GM19043 (cell line): ENCODE data around the gene IFT22.
"Not testable (repeated sequence)": the region's sequence is repeated elsewhere in the genome, so short reads cannot be mapped to it uniquely, and the experiment has no call there.

ENCODE experiments used
- ATAC-seq: cut with Tn5 transposase; IDR thresholded peaks from one replicate; pipeline ENCODE4 v1.9.1; 2021; ENCODE audit warnings: low read depth; ENCODE audit not compliant: unreplicated experiment

The IFT22 gene

DNA sequence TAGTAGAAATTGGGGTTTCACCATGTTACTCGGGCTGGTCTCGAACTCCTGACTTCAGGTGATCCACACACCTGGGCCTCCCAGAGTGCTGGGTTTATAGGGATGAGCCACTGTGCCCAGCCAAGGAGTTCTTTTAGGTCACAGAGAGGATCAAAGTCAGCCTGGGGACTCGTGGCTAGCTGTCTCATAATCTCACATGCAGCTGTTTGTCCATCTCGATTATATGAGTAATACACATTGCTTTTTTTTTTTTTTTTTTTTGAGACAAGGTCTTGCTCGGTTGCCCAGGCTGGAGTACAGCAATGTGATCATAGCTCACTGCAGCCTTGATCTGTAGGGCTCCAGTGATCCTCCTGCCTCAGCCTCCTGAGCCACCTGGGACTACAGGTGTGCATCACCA, 2.2 kb downstream of the IFT22 start:
- ATAC-seq = no peak

DNA sequence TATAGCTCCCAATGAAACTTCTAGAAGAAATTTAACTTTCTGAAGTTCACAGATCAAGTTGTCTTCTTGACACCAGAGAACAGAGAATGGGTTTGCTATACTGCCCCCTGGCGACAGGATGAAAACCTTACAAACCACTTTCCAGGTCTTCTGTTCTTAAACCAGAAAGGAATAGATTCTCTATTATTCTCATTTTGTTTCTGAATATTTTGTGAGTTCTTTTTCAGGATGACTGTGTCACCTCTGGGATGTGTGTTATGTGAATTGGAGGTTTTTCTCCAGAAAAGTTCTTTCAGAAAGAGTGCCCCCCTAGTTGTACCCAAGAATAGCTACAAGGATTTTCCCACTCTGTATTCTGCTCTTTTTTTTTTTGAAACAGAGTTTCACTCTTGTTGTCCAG, 6.3 kb downstream of the IFT22 start:
- no peak for ATAC-seq

DNA sequence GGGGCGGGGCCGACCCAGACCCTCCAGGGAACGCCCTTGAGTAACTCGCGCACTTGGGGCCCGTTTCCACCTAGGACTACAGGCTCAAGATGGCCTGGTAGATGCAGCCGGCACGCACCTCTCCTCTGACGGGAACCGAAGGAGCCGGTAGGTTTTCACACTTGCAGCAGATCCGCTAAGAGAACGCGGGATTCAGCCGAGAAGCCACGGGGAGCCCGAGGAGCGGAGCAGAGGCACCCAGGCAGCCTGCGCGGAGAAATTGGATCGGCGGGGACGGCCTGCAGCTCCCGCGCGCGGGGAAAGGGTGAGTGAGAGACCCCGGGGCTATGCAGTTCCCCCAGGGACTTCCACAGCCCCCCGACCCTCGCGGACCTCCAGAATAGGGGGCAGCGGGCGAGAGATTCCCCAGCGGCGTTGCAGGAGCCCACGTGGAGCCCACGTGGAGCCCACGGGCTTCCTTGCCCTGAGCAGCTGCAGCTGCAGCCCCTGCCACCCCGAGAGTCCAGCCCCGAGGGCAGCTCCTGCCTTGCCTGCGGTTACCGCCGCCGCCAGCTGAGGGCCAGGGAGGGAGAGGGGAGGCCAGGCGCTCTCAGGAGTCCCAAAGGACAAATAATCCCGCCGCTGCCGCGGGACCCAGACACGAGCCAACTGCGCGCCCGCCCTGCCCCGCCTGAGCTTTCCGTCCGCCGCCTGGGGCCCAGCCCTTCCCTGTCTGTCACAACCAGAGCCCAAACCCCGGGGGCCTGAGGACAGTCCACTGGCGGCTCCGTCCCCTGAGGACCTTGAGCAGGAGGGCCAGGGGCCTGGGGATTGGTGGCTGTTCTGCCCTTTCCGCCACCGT, 13.1 kb downstream of the IFT22 start:
- no peak for ATAC-seq

DNA sequence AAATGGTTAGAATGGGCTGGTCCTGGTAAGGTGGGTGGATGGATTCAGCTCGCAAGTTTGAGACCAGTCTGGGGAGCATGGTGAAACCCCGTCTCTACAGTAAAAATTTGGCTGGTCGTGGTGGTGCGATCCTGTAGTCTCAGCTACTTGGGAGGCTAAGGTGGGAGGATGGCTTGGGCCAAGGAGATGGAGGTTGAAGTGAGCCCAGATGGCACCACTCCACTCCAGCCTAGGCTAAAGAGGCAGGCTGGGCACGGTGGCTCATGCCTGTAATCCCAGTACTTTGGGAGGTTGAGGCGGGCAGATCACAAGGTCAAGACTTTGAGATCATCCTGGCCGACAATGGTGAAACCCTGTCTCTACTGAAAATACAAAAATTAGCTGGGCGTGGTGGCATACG, 15.3 kb downstream of the IFT22 start:
- ATAC-seq = no peak

DNA sequence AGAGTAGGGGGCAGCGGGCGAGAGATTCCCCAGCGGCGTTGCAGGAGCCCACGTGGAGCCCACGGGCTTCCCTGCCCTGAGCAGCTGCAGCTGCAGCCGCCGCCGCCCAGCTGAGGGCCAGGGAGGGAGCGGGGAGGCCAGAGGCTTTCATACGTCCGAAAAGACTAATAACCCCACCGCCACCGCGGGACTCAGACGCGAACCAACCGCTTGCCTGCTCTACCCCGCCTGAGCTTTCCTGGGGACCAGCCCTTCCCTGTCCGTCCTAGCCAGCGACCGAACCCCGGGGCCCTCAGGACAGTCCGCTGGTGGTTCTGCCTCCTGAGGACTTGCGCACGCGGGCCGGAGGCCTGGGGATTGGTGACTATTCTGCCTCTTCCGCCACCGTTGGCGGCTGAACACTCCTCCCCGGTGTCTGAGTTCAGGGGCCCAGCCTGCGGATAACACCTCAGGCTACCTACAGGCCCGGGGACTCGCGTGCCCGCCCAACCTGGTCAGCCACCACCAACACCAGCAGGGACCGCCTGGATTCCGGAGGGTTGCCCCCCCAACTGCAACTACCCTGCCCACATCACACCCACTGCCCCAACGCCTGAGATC, 18.4 kb downstream of the IFT22 start:
- no peak for ATAC-seq

DNA sequence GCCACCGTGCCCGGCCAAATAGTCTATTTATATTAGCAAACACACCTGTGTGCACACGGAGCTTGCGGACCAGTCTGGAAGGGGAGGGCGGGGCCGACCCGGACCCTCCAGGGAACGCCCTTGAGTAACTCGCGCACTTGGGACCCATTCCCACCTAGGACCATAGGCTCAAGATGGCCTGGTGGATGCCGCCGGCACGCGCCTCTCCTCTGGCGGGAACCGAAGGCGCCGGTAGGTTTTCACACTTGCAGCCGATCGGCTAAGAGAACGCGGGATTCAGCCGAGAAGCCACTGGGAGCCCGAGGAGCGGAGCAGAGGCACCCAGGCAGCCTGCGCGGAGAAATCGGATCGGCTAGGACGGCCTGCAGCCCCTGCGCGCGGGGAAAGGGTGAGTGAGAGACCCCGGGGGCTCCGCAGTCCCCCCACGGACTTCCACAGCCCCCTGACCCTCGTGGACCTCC, 18.9 kb downstream of the IFT22 start:
- ATAC-seq = no peak

DNA sequence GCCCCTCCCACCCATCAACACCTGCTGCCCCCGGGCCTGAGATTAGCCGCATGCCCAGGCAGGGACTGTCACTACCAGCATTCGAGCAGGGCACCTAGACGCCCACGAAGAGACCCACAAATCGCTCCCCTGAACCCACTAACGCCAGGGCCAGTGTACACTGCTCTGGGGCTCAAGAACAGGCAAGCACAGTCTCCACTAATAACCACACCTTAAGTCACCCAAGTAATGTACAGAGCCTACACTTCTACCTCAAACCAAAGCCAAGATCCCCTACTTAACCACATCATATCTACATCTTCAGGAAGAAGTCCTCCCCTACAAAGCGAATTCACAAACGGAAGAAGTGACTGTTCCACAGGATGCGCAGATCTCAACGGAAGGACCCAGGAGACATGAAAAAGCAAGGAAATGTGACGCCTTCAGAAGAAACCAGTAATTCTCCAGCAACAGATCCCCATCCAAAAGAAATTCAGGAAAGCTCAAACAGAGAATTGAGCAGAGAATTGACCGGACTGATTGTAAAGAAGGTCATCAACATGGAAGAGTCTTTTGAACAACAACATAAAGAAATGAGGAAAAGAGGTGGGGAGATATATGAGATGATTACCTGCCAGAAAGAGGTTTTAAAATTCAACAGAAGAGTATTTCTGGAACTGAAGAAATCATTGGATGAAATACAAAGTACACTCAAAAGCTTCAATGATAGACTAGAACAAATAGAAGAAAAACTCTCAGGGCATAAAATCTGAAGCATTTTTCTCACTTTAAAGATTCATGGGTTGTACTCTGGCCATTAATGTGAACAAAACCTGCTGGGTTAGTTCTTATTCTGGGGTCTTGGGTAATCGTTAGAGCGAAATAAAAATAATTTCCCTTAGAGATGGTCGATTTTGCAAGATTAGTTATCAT, 20.9 kb downstream of the IFT22 start:
- no peak for ATAC-seq

DNA sequence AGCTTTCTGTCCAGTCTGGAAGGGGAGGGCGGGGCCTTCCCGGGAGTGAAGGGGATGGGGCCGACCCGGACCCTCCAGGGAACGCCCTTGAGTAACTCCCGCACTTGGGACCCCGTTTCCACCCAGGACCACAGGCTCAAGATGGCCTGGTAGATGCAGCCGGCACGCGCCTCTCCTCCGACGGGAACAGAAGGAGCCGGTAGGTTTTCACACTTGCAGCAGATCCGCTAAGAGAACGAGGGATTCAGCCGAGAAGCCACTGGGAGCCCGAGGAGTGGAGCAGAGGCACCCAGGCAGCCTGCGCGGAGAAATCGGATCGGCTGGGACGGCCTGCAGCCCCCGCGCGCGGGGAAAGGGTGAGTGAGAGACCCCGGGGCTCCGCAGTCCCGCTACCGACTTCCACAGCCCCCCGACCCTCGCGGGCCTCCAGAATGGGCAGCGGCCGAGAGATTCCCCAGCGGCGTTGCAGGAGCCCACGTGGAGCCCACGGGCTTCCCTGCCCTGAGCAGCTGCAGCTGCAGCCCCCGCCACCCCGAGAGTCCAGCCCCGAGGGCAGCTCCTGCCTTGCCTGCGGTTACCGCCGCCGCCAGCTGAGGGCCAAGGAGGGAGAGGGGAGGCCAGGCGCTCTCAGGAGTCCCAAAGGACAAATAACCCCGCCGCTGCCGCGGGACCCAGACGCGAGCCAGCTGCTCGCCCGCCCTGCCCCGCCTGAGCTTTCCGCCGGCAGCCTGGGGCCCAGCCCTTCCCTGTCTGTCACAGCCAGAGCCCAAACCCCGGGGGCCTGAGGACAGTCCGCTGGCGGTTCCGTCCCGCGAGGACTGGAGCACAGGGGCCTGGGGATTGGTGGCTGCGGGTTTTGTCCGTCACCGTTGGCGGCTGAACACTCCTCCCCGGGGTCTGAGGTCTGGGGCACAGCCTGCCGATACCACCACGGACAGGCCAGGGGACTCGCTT, 21.8 kb downstream of the IFT22 start:
- no peak for ATAC-seq

DNA sequence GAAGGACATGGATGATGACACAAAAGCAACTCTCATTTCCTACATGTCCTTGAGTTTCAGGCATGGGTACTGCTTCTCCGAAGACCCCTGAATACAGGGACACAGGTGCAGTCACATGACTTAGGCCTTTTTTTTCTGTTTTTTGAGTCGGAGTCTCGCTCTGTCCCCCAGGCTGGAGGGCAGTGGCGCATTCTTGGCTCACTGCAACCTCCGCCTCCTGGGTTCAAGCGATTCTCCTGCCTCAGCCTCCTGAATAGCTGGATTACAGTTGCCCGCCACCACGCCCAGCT, 26.8 kb downstream of the IFT22 start:
- no peak for ATAC-seq

DNA sequence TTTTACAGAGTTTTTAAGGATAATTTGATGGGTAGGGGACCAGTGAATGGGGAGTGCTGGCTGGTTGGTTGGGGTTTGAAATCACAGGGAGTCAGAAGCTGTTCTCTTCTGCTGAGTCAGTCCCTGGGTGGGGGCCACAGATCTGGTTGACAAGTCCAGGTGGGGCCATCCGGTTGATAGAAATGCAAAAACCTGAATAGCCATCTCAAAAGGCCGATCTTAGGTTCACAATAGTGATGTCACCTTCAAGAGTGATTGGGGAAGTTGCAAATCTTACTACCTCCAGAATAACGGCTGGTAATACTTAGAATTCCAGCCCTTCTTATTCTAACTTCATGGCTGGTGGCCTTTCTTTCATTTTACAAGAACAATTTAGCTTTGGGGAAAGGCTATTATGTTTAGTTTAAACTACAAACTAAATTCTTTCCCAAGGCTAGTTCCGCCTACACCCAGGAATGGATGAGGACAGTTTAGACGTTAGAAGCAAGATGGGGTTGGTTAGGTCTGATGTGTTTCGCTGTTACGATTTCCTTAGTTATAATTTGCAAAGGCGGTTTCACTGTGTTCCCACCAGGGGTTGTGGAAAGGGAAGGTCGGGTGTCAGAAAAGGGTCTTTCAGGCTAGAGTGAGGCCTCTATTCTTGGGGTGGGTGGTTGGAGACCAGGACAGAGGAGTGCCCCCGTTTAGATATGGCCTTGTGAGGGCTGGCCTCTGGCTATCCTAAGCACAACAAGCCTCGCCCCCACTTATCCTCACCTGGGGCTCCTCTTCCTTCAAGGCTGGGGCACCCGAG, 27.4 kb downstream of the IFT22 start:
- ATAC-seq = no peak

DNA sequence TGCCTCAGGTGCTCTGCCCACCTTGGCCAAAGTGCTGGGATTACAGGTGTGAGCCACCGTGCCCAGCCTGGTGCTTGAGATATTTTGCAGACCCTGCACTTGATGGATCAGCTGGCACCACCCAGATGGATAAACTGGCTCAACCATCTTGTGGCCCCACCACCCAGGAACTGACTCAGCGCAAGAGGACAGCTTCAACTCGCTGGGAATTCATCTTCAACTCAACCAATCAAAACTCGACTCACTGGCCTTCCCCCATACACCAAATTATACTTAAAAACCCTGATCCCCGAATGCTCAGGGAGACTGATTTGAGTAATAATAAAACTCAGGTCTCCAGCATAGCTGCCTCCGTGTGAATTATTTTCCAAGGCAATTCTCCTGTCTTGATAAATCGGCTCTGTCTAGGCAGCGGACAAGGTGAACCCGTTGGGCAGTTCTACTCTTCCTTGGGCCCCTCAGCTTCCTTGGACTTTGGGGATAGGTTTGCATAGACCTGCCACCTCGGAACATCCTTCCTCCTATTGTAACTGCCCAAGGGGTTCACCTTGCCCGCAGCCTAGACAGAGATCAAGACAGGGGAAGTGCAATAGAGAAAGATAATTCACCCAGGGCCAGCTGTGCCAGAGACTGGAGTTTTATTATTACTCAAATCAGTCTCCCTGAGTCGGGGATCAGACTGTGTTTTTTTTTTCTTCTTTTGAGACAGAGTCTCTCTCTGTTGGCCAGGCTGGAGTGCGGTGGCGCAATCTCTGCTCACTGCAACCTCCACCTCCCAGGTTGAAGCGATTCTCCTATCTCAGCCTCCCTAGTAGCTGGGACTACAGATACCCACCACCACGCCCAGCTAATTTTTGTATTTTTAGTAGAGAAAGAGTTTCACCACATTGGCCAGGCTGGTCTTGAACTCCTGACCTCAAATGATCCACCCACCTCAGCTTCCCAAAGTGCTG, 28.3 kb downstream of the IFT22 start:
- not testable (repeated sequence) for ATAC-seq

DNA sequence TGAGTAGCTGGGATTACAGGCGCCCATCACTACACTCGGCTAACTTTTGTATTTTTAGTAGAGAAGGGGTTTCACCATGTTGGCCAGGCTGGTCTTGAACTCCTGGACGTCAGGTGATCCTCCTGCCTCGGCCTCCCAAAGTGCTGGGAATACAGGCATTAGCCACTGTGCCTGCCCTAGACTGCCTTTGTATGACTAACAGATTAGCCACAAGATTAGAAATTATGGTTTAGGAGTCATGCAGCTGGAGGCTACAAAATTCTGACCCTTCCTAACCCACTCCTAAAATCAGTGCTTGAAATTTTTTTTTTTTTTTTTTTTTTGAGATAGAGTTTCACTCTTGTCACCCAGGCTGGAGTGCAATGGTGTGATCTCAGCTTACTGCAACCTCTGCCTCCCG, 29.0 kb downstream of the IFT22 start:
- not testable (repeated sequence) for ATAC-seq

DNA sequence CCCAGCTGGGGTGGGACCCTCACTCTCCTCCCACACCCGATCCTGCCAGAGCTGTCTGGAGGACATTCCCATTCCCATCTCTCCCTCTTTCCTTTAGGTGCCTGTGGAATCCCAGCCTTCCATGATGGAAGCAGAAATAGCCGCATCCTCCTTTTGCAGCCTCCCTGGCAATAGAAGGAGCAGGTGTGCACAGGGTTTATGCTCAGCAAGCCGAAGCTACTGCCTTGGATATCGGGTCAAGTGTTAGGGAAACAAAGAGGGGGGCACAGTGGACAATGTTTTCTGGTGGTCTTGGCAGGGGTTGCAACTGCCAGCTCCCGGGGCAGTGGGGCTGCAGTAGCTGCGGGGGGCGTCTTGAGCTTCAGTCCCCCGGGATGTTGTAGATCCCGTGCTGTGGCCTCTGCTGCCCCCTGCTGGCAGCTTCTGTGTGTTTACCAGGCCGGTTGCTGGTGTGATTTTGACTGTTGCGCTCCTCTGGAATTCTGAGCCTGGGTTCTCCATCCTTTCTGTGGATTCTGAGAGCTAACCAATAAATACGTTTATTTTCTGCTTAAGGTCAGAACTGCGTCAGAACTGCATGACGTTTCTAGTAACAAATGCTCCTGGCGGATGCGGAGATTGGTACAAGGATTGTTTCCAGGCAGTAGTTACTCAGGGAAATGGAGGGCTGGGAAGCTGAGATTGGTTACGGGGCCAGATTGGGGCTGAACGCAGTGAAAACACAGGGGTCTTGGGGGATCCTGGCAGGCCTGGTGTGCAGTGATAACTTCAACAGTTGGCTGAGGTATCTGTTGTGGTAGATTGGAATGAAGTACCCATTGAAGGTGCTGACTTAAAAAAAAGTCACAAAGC, 31.2 kb downstream of the IFT22 start:
- not testable (repeated sequence) for ATAC-seq

DNA sequence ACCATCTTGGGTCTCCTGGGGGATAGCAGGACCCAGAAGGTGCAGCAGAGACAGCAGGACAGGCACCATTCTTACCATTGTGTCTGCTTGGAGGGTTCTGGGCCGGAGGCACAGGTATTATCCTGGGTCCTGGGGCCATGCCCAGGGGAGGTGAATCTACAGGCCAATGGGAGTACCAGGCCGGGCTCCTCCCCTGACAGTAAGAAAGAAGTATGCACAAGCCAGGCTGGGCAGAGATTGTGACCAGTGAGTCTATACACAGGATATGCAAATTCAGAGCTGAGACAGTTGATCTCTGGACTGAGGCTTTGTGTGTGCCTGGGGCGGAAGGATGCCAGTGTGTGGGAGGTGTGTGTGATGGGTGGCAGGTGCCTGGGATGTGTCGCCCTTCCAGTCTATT, 31.9 kb downstream of the IFT22 start:
- peak; percentile 89 for ATAC-seq

DNA sequence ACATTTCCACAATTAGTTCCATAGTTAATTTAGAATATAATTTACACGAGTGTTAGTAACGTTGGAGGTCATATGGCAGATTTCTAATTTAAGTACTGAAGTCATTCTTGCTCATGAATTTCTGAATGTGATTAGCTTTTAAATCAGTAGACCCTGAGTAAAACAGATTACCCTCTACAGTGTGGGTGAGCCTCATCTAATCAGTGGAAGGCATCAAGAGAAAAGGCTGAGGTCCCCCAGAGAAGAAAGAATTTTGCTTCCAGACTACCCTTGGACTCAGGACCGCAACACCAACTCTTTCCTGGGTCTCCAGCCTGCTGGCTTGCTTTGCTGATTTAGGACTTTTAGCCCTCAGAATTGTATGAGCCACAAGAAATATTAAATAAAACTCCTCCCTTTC, 33.2 kb downstream of the IFT22 start:
- no peak for ATAC-seq

DNA sequence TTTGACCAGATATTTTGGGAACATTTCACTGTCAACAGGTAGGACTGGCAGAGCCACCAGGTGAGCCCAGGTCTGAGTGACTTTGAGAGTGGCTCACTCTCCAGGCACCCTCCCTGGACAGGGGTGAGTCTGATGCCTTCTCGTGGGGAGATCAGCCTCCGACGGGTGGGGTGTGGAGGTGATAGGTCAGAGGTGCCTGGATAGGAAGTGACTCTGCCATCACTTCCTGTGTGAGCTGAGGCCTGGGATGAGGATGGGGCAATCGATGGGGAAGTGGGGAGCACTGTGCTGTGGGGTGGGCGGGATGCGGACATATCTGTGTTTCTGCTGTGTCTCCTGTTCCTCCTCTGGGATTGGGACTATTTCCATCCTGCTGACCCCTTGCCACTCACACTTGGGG, 34.6 kb downstream of the IFT22 start:
- ATAC-seq = no peak

DNA sequence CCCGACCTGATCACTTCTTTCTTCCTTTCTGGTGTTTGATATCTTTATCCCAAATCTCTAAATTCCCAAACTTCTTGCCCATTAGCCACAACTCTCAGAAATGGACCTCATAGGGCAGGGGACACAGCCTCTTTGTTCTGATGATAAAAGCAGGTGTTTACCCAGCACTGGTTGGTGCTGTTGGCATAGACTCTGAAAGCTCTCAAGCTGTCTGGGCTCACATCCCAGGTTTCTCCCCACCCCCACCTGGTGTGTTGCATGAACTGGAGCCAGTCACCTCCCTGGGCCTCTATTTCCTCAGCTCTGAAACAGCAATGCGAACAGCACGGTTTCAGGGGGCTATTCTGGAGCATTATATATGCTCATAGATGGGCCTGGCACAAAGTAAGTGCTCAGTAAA, 35.7 kb downstream of the IFT22 start:
- ATAC-seq = not testable (repeated sequence)
